HepG2 (cell line): ENCODE measurements around the gene PREX1.

Experiments used
- FOXA1 ChIP-seq, 2 experiments: fragments of 450-650 bp in 1 of 2; sonication (generic) in 1 of 2; formaldehyde crosslinking in 1 of 2; IDR thresholded peaks; 2 replicates each; pipeline versions ENCODE4 v1.4.0 to v1.6.1; 2016 to 2020; ENCODE audit warnings: missing genetic modification reagents in 1 of 2
- ZFY ChIP-seq: sonication (generic); formaldehyde crosslinking; IDR thresholded peaks from 2 replicates; pipeline ENCODE4 v1.4.0; 2020; ENCODE audit warnings: missing genetic modification reagents
- ZNF530 ChIP-seq: sonication (generic); formaldehyde crosslinking; IDR thresholded peaks from 2 replicates; pipeline ENCODE4 v1.5.0; 2020; ENCODE audit warnings: low read depth, mild to moderate bottlenecking, missing genetic modification reagents
- TF ChIP-seq, protein P1 (sequence below): sonication (generic); formaldehyde crosslinking; IDR thresholded peaks from 2 replicates; pipeline ENCODE4 v1.5.0; 2020; ENCODE audit warnings: mild to moderate bottlenecking, missing genetic modification reagents, moderate library complexity

DNA sequence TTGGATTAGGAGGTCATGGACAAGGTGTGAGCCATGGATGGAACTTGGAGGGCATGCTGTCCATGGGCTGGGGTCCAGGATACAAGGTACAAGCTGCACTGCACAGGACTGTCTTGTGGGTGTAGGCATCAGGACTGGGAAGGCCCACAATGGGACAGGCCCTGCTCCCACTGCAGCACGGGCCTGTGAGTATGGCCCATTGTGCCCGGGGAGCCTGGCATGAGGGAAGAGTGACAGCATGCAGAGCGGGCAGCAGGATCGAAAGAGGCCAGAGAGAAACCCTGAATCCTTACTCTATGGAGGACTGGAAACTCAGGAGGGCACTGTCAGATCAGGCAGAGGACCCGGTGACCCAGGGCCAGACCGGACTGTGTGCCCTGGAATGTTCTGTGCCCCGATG, 211.3 kb downstream of the PREX1 start:
- TF ChIP-seq FOXA1 (IDR thresholded peaks at IDR 0.05) (no peak), FOXA1 (CRISPR knock-in tag; IDR thresholded peaks at IDR 0.05) (no peak), ZFY (CRISPR knock-in tag) (no peak), ZNF530 (CRISPR knock-in tag) (no peak)
- TF ChIP-seq, protein P1, sequence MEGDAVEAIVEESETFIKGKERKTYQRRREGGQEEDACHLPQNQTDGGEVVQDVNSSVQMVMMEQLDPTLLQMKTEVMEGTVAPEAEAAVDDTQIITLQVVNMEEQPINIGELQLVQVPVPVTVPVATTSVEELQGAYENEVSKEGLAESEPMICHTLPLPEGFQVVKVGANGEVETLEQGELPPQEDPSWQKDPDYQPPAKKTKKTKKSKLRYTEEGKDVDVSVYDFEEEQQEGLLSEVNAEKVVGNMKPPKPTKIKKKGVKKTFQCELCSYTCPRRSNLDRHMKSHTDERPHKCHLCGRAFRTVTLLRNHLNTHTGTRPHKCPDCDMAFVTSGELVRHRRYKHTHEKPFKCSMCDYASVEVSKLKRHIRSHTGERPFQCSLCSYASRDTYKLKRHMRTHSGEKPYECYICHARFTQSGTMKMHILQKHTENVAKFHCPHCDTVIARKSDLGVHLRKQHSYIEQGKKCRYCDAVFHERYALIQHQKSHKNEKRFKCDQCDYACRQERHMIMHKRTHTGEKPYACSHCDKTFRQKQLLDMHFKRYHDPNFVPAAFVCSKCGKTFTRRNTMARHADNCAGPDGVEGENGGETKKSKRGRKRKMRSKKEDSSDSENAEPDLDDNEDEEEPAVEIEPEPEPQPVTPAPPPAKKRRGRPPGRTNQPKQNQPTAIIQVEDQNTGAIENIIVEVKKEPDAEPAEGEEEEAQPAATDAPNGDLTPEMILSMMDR (CRISPR knock-in tag), result no peak
